Middle frontal gyrus (tissue), 1 donor: ENCODE measurements around the gene ANGPTL4.

ENCODE experiments used
- DNase-seq: peaks from one replicate; pipeline ENCODE4 v3.0.0-alpha.2; 2015; ENCODE audit warnings: low spot score; ENCODE audit errors: extremely low spot score

The ANGPTL4 gene

GRCh38 chr19:8412783-8413628 is 49.1 kb downstream of the ANGPTL4 start, which contains the start of gene MARCHF2:
TSS of gene MARCHF2 (plus strand) at chr19:8413305. CDS start at chr19:8421841, 8,536 bp downstream.
- peak; percentile 96 for DNase-seq

- no peak for DNase-seq
Measured at GRCh38 chr19:8413629-8413995, 49.7 kb downstream of the ANGPTL4 start.

GRCh38 chr19:8416796-8417195 is 52.8 kb downstream of the ANGPTL4 start:
- DNase-seq = no peak

- DNase-seq = no peak
Measured at GRCh38 chr19:8421484-8422461, 57.8 kb downstream of the ANGPTL4 start.

GRCh38 chr19:8423817-8424223 is 59.9 kb downstream of the ANGPTL4 start:
- DNase-seq = no peak
